ENCODE data around the gene CDK2AP2.
A peak's percentile ranks its signal among the peaks of the same experiment; 100 is the strongest.
"Not testable (repeated sequence)": the region's sequence is repeated elsewhere in the genome, so short reads cannot be mapped to it uniquely, and the experiment has no call there.

The CDK2AP2 gene

GRCh38 chr11:67489203-67489884, 18.6 kb downstream of the CDK2AP2 start:
- no peak for DNase-seq

- DNase-seq, result no peak
Measured at GRCh38 chr11:67486481-67487195, 21.3 kb downstream of the CDK2AP2 start.

- DNase-seq, result not testable (repeated sequence)
Measured at GRCh38 chr11:67485873-67486361, 22.0 kb downstream of the CDK2AP2 start.

- DNase-seq, result peak; percentile 2
Measured at GRCh38 chr11:67484847-67485311, 23.1 kb downstream of the CDK2AP2 start.

GRCh38 chr11:67483831-67484665, 23.9 kb downstream of the CDK2AP2 start:
- no peak for DNase-seq

- peak; percentile 90 for DNase-seq
Measured at GRCh38 chr11:67482827-67483798, 24.8 kb downstream of the CDK2AP2 start, which contains the start of gene AIP. AIP (plus strand) TSS chr11:67483026; CDS start chr11:67483159, 133 bp downstream.

- peak; percentile 64 for DNase-seq
Measured at GRCh38 chr11:67482275-67482826, 25.6 kb downstream of the CDK2AP2 start.

GRCh38 chr11:67477344-67478050, 30.5 kb downstream of the CDK2AP2 start:
- DNase-seq, result not testable (repeated sequence)

- not testable (repeated sequence) for DNase-seq
Measured at GRCh38 chr11:67476692-67477091, 31.3 kb downstream of the CDK2AP2 start.

- DNase-seq, result no peak
Measured at GRCh38 chr11:67472882-67473281, 35.1 kb downstream of the CDK2AP2 start.

- no peak for DNase-seq
Measured at GRCh38 chr11:67470337-67471002, 37.5 kb downstream of the CDK2AP2 start.

GRCh38 chr11:67469508-67469811, 38.5 kb downstream of the CDK2AP2 start:
- DNase-seq, result no peak

- peak; percentile 64 for DNase-seq
Measured at GRCh38 chr11:67468759-67469507, 39.0 kb downstream of the CDK2AP2 start, which contains the start of gene TMEM134. TMEM134 (minus strand) TSS chr11:67469251; CDS start chr11:67469192, 59 bp downstream.

GRCh38 chr11:67468456-67468758, 39.6 kb downstream of the CDK2AP2 start:
- no peak for DNase-seq

GRCh38 chr11:67468056-67468455, 39.9 kb downstream of the CDK2AP2 start:
- no peak for DNase-seq

GRCh38 chr11:67466962-67467771, 40.8 kb downstream of the CDK2AP2 start:
- DNase-seq, result no peak

GRCh38 chr11:67466367-67466766, 41.6 kb downstream of the CDK2AP2 start:
- no peak for DNase-seq

GRCh38 chr11:67465530-67465929, 42.4 kb downstream of the CDK2AP2 start:
- not testable (repeated sequence) for DNase-seq

- no peak for DNase-seq
Measured at GRCh38 chr11:67465189-67465510, 42.8 kb downstream of the CDK2AP2 start.
